GM23338 (cell line): ENCODE measurements around the gene CYTH3. TPM values are rescaled to one million over a fixed set of nuclear protein-coding genes. Genes with fewer than 3 reads are reported as not detected.

Experiments
- ATAC-seq: fragments of 200-7000 bp; cut with Tn5 transposase; 3 replicates; pipeline ENCODE4 v1.9.1; 2020
- DNase-seq: peaks from one replicate; pipeline ENCODE4 v3.0.0-alpha.2; 2015; ENCODE audit warnings: low spot score
- H2AFZ ChIP-seq: fragments of 200-600 bp; sonication (generic); 2 replicates; pipeline ENCODE4 v1.8.0; 2016; ENCODE audit warnings: antibody characterized with exemption, mild to moderate bottlenecking, moderate library complexity
- H3F3A ChIP-seq: fragments of 200-600 bp; sonication (generic); replicated peaks from 2 replicates; pipeline ENCODE4 v1.8.0; 2017; ENCODE audit warnings: antibody characterized with exemption, mixed run types, low read depth
- H3K27ac ChIP-seq: fragments of 200-600 bp; sonication (generic); 2 replicates; pipeline ENCODE4 v1.6.1; 2016; ENCODE audit warnings: low read depth
- H3K27me3 ChIP-seq: fragments of 200-600 bp; sonication (generic); 2 replicates; pipeline ENCODE4 v1.8.0; 2016; ENCODE audit warnings: mild to moderate bottlenecking, mixed run types, moderate library complexity; ENCODE audit not compliant: insufficient read depth
- H3K36me3 ChIP-seq: fragments of 200-600 bp; sonication (generic); 2 replicates; pipeline ENCODE4 v1.8.0; 2016; ENCODE audit warnings: mild to moderate bottlenecking; ENCODE audit not compliant: insufficient read depth
- H3K4me1 ChIP-seq: fragments of 200-600 bp; sonication (generic); 2 replicates; pipeline ENCODE4 v1.8.0; 2016; ENCODE audit warnings: mild to moderate bottlenecking, moderate library complexity; ENCODE audit not compliant: insufficient read depth
- H3K4me2 ChIP-seq: fragments of 200-600 bp; sonication (generic); 2 replicates; pipeline ENCODE4 v1.7.1; 2017; ENCODE audit warnings: mixed run types
- H3K4me3 ChIP-seq: fragments of 200-600 bp; sonication (generic); 2 replicates; pipeline ENCODE4 v1.6.1; 2016; ENCODE audit warnings: mixed run types
- H3K79me2 ChIP-seq: fragments of 200-600 bp; sonication (generic); replicated peaks from 2 replicates; pipeline ENCODE4 v1.8.0; 2017; ENCODE audit warnings: mild to moderate bottlenecking; ENCODE audit not compliant: insufficient read depth
- H3K9me2 ChIP-seq: fragments of 200-600 bp; sonication (generic); 2 replicates; pipeline ENCODE4 v1.8.0; 2017; ENCODE audit not compliant: insufficient read depth
- H4K20me1 ChIP-seq: fragments of 200-600 bp; sonication (generic); replicated peaks from 2 replicates; pipeline ENCODE4 v1.8.0; 2017; ENCODE audit warnings: mild to moderate bottlenecking; ENCODE audit not compliant: insufficient read depth
- H3K27ac Mint-ChIP-seq: 2 replicates; pipeline ENCODE4 v1.8.0; 2020; ENCODE audit warnings: inconsistent platforms, mild to moderate bottlenecking, moderate library complexity, mixed read lengths
- H3K27me3 Mint-ChIP-seq: 3 replicates; pipeline ENCODE4 v1.8.0; 2022; ENCODE audit warnings: low read depth, mild to moderate bottlenecking, moderate library complexity, mixed read lengths, inconsistent platforms; ENCODE audit not compliant: insufficient read depth, poor library complexity
- H3K36me3 Mint-ChIP-seq: 3 replicates; pipeline ENCODE4 v1.8.0; 2021; ENCODE audit warnings: low read depth, mild to moderate bottlenecking, inconsistent platforms, moderate library complexity, mixed read lengths
- H3K4me1 Mint-ChIP-seq: 3 replicates; pipeline ENCODE4 v1.8.0; 2020; ENCODE audit warnings: mild to moderate bottlenecking, inconsistent platforms, mixed read lengths
- H3K4me3 Mint-ChIP-seq: 3 replicates; pipeline ENCODE4 v1.8.0; 2021; ENCODE audit warnings: moderate library complexity, mild to moderate bottlenecking, inconsistent platforms, mixed read lengths
- H3K9me3 Mint-ChIP-seq: 3 replicates; pipeline ENCODE4 v1.8.0; 2020; ENCODE audit warnings: moderate library complexity, mild to moderate bottlenecking, inconsistent platforms, mixed read lengths
- ETS1 ChIP-seq: IDR thresholded peaks from 2 replicates; pipeline ENCODE4 v1.6.1; 2016; ENCODE audit warnings: antibody characterized with exemption
- EZH2 ChIP-seq: fragments of 200-600 bp; sonication (generic); IDR thresholded peaks from one replicate; pipeline ENCODE4 v1.8.0; 2017; ENCODE audit warnings: antibody characterized with exemption, mild to moderate bottlenecking, low read depth; ENCODE audit not compliant: unreplicated experiment
- EZH2phosphoT487 ChIP-seq: fragments of 200-600 bp; sonication (generic); IDR thresholded peaks from one replicate; pipeline ENCODE4 v1.8.1; 2018; ENCODE audit warnings: antibody characterized with exemption; ENCODE audit not compliant: unreplicated experiment
- JUNB ChIP-seq: IDR thresholded peaks from one replicate; pipeline ENCODE4 v1.6.1; 2016; ENCODE audit warnings: antibody characterized with exemption; ENCODE audit not compliant: unreplicated experiment
- POLR2AphosphoS5 ChIP-seq: IDR thresholded peaks from 2 replicates; pipeline ENCODE4 v1.6.1; 2016; ENCODE audit warnings: antibody characterized with exemption, low read depth
- STAT1 ChIP-seq: IDR thresholded peaks from one replicate; pipeline ENCODE4 v1.6.1; 2016; ENCODE audit warnings: antibody characterized with exemption; ENCODE audit not compliant: unreplicated experiment
- ZNF114 ChIP-seq: fragments of 250-450 bp; sonication (Bioruptor Pico); IDR thresholded peaks from 2 replicates; pipeline ENCODE4 v1.5.0; 2020; ENCODE audit warnings: mild to moderate bottlenecking, moderate library complexity
- ZNF331 ChIP-seq: fragments of 250-450 bp; sonication (Bioruptor Pico); IDR thresholded peaks from 2 replicates; pipeline ENCODE4 v1.5.0; 2020; ENCODE audit warnings: low read depth, mild to moderate bottlenecking, moderate library complexity
- ZNF462 ChIP-seq: fragments of 250-450 bp; sonication (Bioruptor Pico); IDR thresholded peaks from 2 replicates; pipeline ENCODE4 v1.5.0; 2020; ENCODE audit warnings: mild to moderate bottlenecking, moderate library complexity
- polyA plus RNA-seq: library from polyadenylated mRNA; unstranded; fragments of >200 nt; fragmentation: Nextera tagmentation; extraction: Ambion mirVana; gene quantifications from 2 replicates; pipeline ENCODE4 v1.2.1, GENCODE V29; 2016
- total RNA-seq: library from RNA; depleted of rRNA; stranded (reverse); fragments of >200 nt; shearing (Covaris generic); gene quantifications from 2 replicates; pipeline ENCODE4 v1.2.3, GENCODE V29; 2014
- TF ChIP-seq, protein P1 (sequence below), 2 experiments: fragments of 200-600 bp in 1 of 2; sonication (generic) in 1 of 2; conservative IDR thresholded peaks; 2 replicates each; pipeline versions ENCODE4 v1.5.1 to v1.6.1; 2016 to 2017; ENCODE audit warnings: antibody characterized with exemption in 2 of 2, low read depth in 2 of 2, mild to moderate bottlenecking in 2 of 2, moderate library complexity in 1 of 2

The CYTH3 gene
- total and polyA plus RNA-seq, 2 experiments from 2014 or later, result 4.6 to 15.3 TPM

GRCh38 chr7:6133249-6133648, 139.2 kb downstream of the CYTH3 start (continued):
- TF ChIP-seq ETS1, result no peak
- TF ChIP-seq STAT1, result no peak
- TF ChIP-seq, protein P1, sequence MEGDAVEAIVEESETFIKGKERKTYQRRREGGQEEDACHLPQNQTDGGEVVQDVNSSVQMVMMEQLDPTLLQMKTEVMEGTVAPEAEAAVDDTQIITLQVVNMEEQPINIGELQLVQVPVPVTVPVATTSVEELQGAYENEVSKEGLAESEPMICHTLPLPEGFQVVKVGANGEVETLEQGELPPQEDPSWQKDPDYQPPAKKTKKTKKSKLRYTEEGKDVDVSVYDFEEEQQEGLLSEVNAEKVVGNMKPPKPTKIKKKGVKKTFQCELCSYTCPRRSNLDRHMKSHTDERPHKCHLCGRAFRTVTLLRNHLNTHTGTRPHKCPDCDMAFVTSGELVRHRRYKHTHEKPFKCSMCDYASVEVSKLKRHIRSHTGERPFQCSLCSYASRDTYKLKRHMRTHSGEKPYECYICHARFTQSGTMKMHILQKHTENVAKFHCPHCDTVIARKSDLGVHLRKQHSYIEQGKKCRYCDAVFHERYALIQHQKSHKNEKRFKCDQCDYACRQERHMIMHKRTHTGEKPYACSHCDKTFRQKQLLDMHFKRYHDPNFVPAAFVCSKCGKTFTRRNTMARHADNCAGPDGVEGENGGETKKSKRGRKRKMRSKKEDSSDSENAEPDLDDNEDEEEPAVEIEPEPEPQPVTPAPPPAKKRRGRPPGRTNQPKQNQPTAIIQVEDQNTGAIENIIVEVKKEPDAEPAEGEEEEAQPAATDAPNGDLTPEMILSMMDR (conservative IDR thresholded peaks at IDR 0.05; ENCODE audit: low read depth in 2 of 2), result no peak

- no peaks in the 10 kb centered on the region for H3K27me3 ChIP-seq
- peaks cover 3% of the 10 kb centered on the region for H3K27me3 Mint-ChIP-seq
- H3K79me2 ChIP-seq, result peaks cover 73% of the 10 kb centered on the region
- H3K27ac ChIP-seq, result no peak overlapping the region
- H3F3A ChIP-seq, result no peaks in the 10 kb centered on the region
- H3K36me3 ChIP-seq, result 0 out of 2 replicates have a peak, but pooled peaks cover 4% of the 10 kb centered on the region
- no peak overlapping the region for H2AFZ ChIP-seq
- H3K9me3 Mint-ChIP-seq, result no peaks in the 10 kb centered on the region; the same call in 2 of the 3 replicates
- peaks cover 57% of the 10 kb centered on the region for H3K36me3 Mint-ChIP-seq
- no peak overlapping the region for H3K4me3 ChIP-seq
- DNase-seq (peak; percentile 6), ATAC-seq (no peak)
- peaks cover 11% of the 10 kb centered on the region for H4K20me1 ChIP-seq
- H3K4me2 ChIP-seq, result no peak overlapping the region
- H3K9me2 ChIP-seq, result no peaks in the 10 kb centered on the region
- H3K27ac Mint-ChIP-seq, result no peak overlapping the region
- no peaks in the 10 kb centered on the region; the same call in 2 of the 3 replicates for H3K4me1 Mint-ChIP-seq
- no peak overlapping the region for H3K4me3 Mint-ChIP-seq
- no peaks in the 10 kb centered on the region for H3K4me1 ChIP-seq
- TF ChIP-seq ETS1, result no peak
- TF ChIP-seq POLR2AphosphoS5, result no peak
- TF ChIP-seq STAT1, result no peak
- no peak for TF ChIP-seq ZNF331 (CRISPR knock-in tag)
- TF ChIP-seq ZNF114, result no peak
- TF ChIP-seq EZH2, result no peak
- TF ChIP-seq EZH2phosphoT487, result no peak
- TF ChIP-seq ZNF462, result no peak
- TF ChIP-seq JUNB, result no peak
These were observed 142.3 kb downstream of the CYTH3 start for GRCh38 chr7:6130007-6130587.
